Measurements from ENCODE around the gene DOK3. TPM values are rescaled to one million over a fixed set of nuclear protein-coding genes. Genes with fewer than 3 reads are reported as not detected.

DOK3 gene
- total RNA-seq, 1 experiment from 2014 or later: 12.4 TPM

GRCh38 chr5:177555228-177555627 lies 45.6 kb upstream of the DOK3 start:
- no peak for DNase-seq (ENCODE audit: low read depth, low spot score)
- intact Hi-C loops (cut with micrococcal nuclease; ENCODE audit: unreplicated experiment): no loop called here
- Histone ChIP-seq H3K4me3 (ENCODE audit: low read depth in 2 of 2, low read length in 2 of 2) (peak overlapping the region; percentile 79 to 92), H3K9me3 (ENCODE audit: control insufficient read depth, insufficient read depth, low read depth, low read length) (no peaks in the 10 kb centered on the region), H3K4me1 (ENCODE audit: control insufficient read depth, insufficient read depth, low read length) (peaks cover 13% of the 10 kb centered on the region), H3K27ac (ENCODE audit: low read length) (peak overlapping the region; percentile 70; the same call in 1 of the 2 replicates), H3K36me3 (ENCODE audit: control insufficient read depth, insufficient read depth, low read length) (no peaks in the 10 kb centered on the region; the same call in 1 of the 2 replicates), H3K27me3 (ENCODE audit: control insufficient read depth, insufficient read depth, low read length) (no peaks in the 10 kb centered on the region)
- ChIA-PET CTCF (no interaction called here), POLR2A (no interaction called here)
- TF ChIP-seq REST (IDR thresholded peaks at IDR 0.05; ENCODE audit: insufficient read depth in 1 of 2, low read depth in 2 of 2, low read length in 1 of 2) (no peak), TCF7L2 (IDR thresholded peaks at IDR 0.05; ENCODE audit: low read depth, low read length) (no peak), POLR2AphosphoS5 (IDR thresholded peaks at IDR 0.05; ENCODE audit: low read depth, low read length) (no peak), CTCF (IDR thresholded peaks at IDR 0.05) (no peak), SIN3A (IDR thresholded peaks at IDR 0.05; ENCODE audit: borderline replicate concordance, insufficient read depth, low read depth, low read length) (no peak)
- BruUV-seq (replicated peaks): no TSS peak
- no peak for ATAC-seq
- in situ Hi-C loops (cut with HindIII; ENCODE audit: low pct_unique_long_range_greater_than_20kb, low sequenced_read_pairs): no loop called here

GRCh38 chr5:177554474-177555111 lies 45.0 kb upstream of the DOK3 start, which contains the start of gene FAM193B:
TSS of gene FAM193B (minus strand) at chr5:177554563. CDS start at chr5:177554458, 105 bp downstream.
- POLR2A ChIA-PET: no interaction called here
- in situ Hi-C loops (cut with HindIII; ENCODE audit: low pct_unique_long_range_greater_than_20kb, low sequenced_read_pairs): no loop called here
- peaks cover 13% of the 10 kb centered on the region for H3K4me1 ChIP-seq (ENCODE audit: control insufficient read depth, insufficient read depth, low read length)
- H3K36me3 ChIP-seq (ENCODE audit: control insufficient read depth, insufficient read depth, low read length): no peaks in the 10 kb centered on the region; the same call in 1 of the 2 replicates
- CTCF ChIA-PET: no interaction called here
- peak; percentile 78 for DNase-seq (ENCODE audit: low read depth, low spot score)
- H3K27ac ChIP-seq (ENCODE audit: low read length): peak within 1 kb of the TSS; percentile 74
- no peaks in the 10 kb centered on the region for H3K27me3 ChIP-seq (ENCODE audit: control insufficient read depth, insufficient read depth, low read length)
- intact Hi-C loops (cut with micrococcal nuclease; ENCODE audit: unreplicated experiment): no loop called here
- peak within 1 kb of the TSS; percentile 79 to 92 for H3K4me3 ChIP-seq (ENCODE audit: low read depth in 2 of 2, low read length in 2 of 2)
- no TSS peak for BruUV-seq (replicated peaks)
- H3K9me3 ChIP-seq (ENCODE audit: control insufficient read depth, insufficient read depth, low read depth, low read length): no peaks in the 10 kb centered on the region
- ATAC-seq: peak; percentile 96
- TF ChIP-seq REST (IDR thresholded peaks at IDR 0.05; ENCODE audit: insufficient read depth in 1 of 2, low read depth in 2 of 2, low read length in 1 of 2) (no peak), CTCF (IDR thresholded peaks at IDR 0.05) (0 out of 2 replicates have a peak, but pooled peaks have one; percentile 17), TCF7L2 (IDR thresholded peaks at IDR 0.05; ENCODE audit: low read depth, low read length) (no peak), POLR2AphosphoS5 (IDR thresholded peaks at IDR 0.05; ENCODE audit: low read depth, low read length) (0 out of 2 replicates have a peak, but pooled peaks have one; percentile 44), SIN3A (IDR thresholded peaks at IDR 0.05; ENCODE audit: borderline replicate concordance, insufficient read depth, low read depth, low read length) (peak; percentile 78; the same call in 1 of the 2 replicates)
